ENCODE measurements around the gene ST3GAL3.

DNA sequence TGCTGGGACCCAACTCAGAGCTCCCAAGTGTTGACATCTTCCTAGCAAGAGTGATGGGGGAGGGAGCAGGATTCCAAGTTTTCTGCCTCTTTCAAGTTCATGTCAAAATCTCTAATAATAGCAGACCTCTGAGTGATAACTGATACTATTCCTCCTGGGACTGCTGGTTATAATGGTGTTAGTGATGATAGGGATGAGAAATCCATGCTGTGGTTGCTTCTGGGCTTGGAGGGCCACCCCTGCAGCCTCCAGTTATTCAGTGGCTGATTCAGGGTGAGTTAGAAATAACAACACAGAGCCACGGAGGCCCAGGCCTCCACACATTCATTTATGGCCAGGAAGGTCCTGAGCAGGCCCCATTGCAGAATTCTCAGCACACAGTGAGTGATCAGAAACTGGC lies 185.7 kb downstream of the ST3GAL3 start:
- TF ChIP-seq, protein P1, sequence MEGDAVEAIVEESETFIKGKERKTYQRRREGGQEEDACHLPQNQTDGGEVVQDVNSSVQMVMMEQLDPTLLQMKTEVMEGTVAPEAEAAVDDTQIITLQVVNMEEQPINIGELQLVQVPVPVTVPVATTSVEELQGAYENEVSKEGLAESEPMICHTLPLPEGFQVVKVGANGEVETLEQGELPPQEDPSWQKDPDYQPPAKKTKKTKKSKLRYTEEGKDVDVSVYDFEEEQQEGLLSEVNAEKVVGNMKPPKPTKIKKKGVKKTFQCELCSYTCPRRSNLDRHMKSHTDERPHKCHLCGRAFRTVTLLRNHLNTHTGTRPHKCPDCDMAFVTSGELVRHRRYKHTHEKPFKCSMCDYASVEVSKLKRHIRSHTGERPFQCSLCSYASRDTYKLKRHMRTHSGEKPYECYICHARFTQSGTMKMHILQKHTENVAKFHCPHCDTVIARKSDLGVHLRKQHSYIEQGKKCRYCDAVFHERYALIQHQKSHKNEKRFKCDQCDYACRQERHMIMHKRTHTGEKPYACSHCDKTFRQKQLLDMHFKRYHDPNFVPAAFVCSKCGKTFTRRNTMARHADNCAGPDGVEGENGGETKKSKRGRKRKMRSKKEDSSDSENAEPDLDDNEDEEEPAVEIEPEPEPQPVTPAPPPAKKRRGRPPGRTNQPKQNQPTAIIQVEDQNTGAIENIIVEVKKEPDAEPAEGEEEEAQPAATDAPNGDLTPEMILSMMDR (IDR thresholded peaks at IDR 0.05) = no peak
- TF ChIP-seq EZH2 (IDR thresholded peaks at IDR 0.05) = no peak
- no peak for TF ChIP-seq EZH2phosphoT487 (IDR thresholded peaks at IDR 0.05)
